H9 (cell line): ENCODE results near the gene DIAPH2. TPM values are rescaled to one million over a fixed set of nuclear protein-coding genes. Genes with fewer than 3 reads are reported as not detected.

ENCODE experiments used
- DNase-seq: peaks from one replicate; pipeline ENCODE4 v3.0.0-alpha.2; 2017
- H2AFZ ChIP-seq: one replicate; pipeline ENCODE4 v1.6.1; 2013; ENCODE audit warnings: mild to moderate bottlenecking, low read length, control low read depth, moderate library complexity
- H2AK5ac ChIP-seq: 2 replicates; pipeline ENCODE4 v1.6.1; 2013; ENCODE audit warnings: low read length, control low read depth, mixed read lengths; ENCODE audit not compliant: insufficient read length
- H2BK120ac ChIP-seq: one replicate; pipeline ENCODE4 v1.6.1; 2013; ENCODE audit warnings: low read depth, mild to moderate bottlenecking, low read length, control low read depth, inconsistent platforms; ENCODE audit not compliant: poor library complexity, severe bottlenecking
- H2BK12ac ChIP-seq: 2 replicates; pipeline ENCODE4 v1.6.1; 2013; ENCODE audit warnings: low read length, control low read depth, mixed read lengths, low read depth; ENCODE audit not compliant: insufficient read length
- H2BK15ac ChIP-seq: 2 replicates; pipeline ENCODE4 v1.6.1; 2013; ENCODE audit warnings: low read depth, low read length, control low read depth
- H2BK20ac ChIP-seq: one replicate; pipeline ENCODE4 v1.6.1; 2013; ENCODE audit warnings: low read depth, mild to moderate bottlenecking, low read length, control low read depth, inconsistent platforms; ENCODE audit not compliant: poor library complexity, severe bottlenecking
- H2BK5ac ChIP-seq: 2 replicates; pipeline ENCODE4 v1.6.1; 2013; ENCODE audit warnings: low read length, control low read depth, mixed read lengths; ENCODE audit not compliant: insufficient read length
- H3K14ac ChIP-seq: 2 replicates; pipeline ENCODE4 v1.6.1; 2013; ENCODE audit warnings: low read length, control low read depth; ENCODE audit not compliant: insufficient read depth
- H3K18ac ChIP-seq: 2 replicates; pipeline ENCODE4 v1.6.1; 2013; ENCODE audit warnings: low read depth, mild to moderate bottlenecking, mixed read lengths, low read length, control low read depth; ENCODE audit not compliant: insufficient read length
- H3K23ac ChIP-seq: 2 replicates; pipeline ENCODE4 v1.6.1; 2013; ENCODE audit warnings: low read length, control low read depth, mixed read lengths, low read depth; ENCODE audit not compliant: insufficient read length
- H3K23me2 ChIP-seq: 2 replicates; pipeline ENCODE4 v1.6.1; 2013; ENCODE audit warnings: low read depth, mild to moderate bottlenecking, mixed read lengths, low read length, control low read depth; ENCODE audit not compliant: insufficient read length, poor library complexity, severe bottlenecking
- H3K27ac ChIP-seq: 2 replicates; pipeline ENCODE4 v1.5.1; 2013; ENCODE audit warnings: low read length, control low read depth, mixed read lengths, low read depth; ENCODE audit not compliant: insufficient read length
- H3K27me3 ChIP-seq: 2 replicates; pipeline ENCODE4 v1.6.1; 2013; ENCODE audit warnings: low read length, control low read depth, inconsistent platforms; ENCODE audit not compliant: insufficient read depth
- H3K4ac ChIP-seq: 2 replicates; pipeline ENCODE4 v1.6.1; 2013; ENCODE audit warnings: low read depth, mild to moderate bottlenecking, control low read depth, inconsistent platforms, low read length, moderate library complexity
- H3K4me1 ChIP-seq: 2 replicates; pipeline ENCODE4 v1.6.1; 2013; ENCODE audit warnings: low read length, control low read depth, inconsistent platforms; ENCODE audit not compliant: insufficient read depth
- H3K4me2 ChIP-seq: 2 replicates; pipeline ENCODE4 v1.6.1; 2013; ENCODE audit warnings: low read length, control low read depth, mixed read lengths; ENCODE audit not compliant: insufficient read length, insufficient read depth
- H3K56ac ChIP-seq: 2 replicates; pipeline ENCODE4 v1.6.1; 2013; ENCODE audit warnings: low read depth, mild to moderate bottlenecking, mixed read lengths, low read length, control low read depth; ENCODE audit not compliant: insufficient read length
- H3K79me1 ChIP-seq: 2 replicates; pipeline ENCODE4 v1.6.1; 2013; ENCODE audit warnings: low read depth, mild to moderate bottlenecking, moderate library complexity, low read length, control low read depth, inconsistent platforms; ENCODE audit not compliant: insufficient read depth, poor library complexity, severe bottlenecking
- H3K79me2 ChIP-seq: 2 replicates; pipeline ENCODE4 v1.6.1; 2013; ENCODE audit warnings: low read length, control low read depth, inconsistent platforms; ENCODE audit not compliant: insufficient read depth
- H3K9ac ChIP-seq: 2 replicates; pipeline ENCODE4 v1.6.1; 2013; ENCODE audit warnings: low read length, control low read depth, mixed read lengths; ENCODE audit not compliant: insufficient read length; ENCODE audit errors: extremely low read depth
- H3K9me3 ChIP-seq: one replicate; pipeline ENCODE4 v1.6.1; 2013; ENCODE audit warnings: low read depth, low read length, inconsistent platforms; ENCODE audit not compliant: control insufficient read depth
- H3T11ph ChIP-seq: one replicate; pipeline ENCODE4 v1.6.1; 2013; ENCODE audit warnings: mild to moderate bottlenecking, low read length, control low read depth, inconsistent platforms
- H4K20me1 ChIP-seq: one replicate; pipeline ENCODE4 v1.6.1; 2013; ENCODE audit not compliant: control insufficient read depth, insufficient read length, insufficient read depth
- H4K5ac ChIP-seq: 2 replicates; pipeline ENCODE4 v1.6.1; 2013; ENCODE audit warnings: low read depth, mild to moderate bottlenecking, mixed read lengths, low read length, control low read depth; ENCODE audit not compliant: insufficient read length
- H4K8ac ChIP-seq: replicated peaks from 2 replicates; pipeline ENCODE4 v1.6.1; 2013; ENCODE audit warnings: low read length, control low read depth, mixed read lengths, low read depth; ENCODE audit not compliant: insufficient read length
- H4K91ac ChIP-seq: 2 replicates; pipeline ENCODE4 v1.6.1; 2013; ENCODE audit warnings: low read depth, mild to moderate bottlenecking, moderate library complexity, mixed read lengths, low read length, control low read depth; ENCODE audit not compliant: insufficient read length
- H3K27ac Mint-ChIP-seq, 3 experiments: 2 replicates in 2 of 3; 3 replicates in 1 of 3; pipeline ENCODE4 v1.8.0; 2020 to 2021; ENCODE audit warnings: mixed read lengths in 3 of 3, mild to moderate bottlenecking in 1 of 3, moderate library complexity in 1 of 3
- H3K27me3 Mint-ChIP-seq: 2 replicates; pipeline ENCODE4 v1.8.0; 2021; ENCODE audit warnings: low read depth, mild to moderate bottlenecking, moderate library complexity, mixed read lengths
- H3K36me3 Mint-ChIP-seq, 3 experiments: 2 replicates in 2 of 3; 3 replicates in 1 of 3; pipeline ENCODE4 v1.8.0; 2020 to 2021; ENCODE audit warnings: low read depth in 3 of 3, mixed read lengths in 3 of 3; ENCODE audit not compliant: insufficient read depth in 1 of 3
- H3K4me1 Mint-ChIP-seq, 2 experiments: 2 replicates each; pipeline ENCODE4 v1.8.0; 2020; ENCODE audit warnings: mixed read lengths in 2 of 2
- H3K4me3 Mint-ChIP-seq, 2 experiments: 2 replicates in 1 of 2; 3 replicates in 1 of 2; pipeline ENCODE4 v1.8.0; 2020 to 2021; ENCODE audit warnings: mild to moderate bottlenecking in 2 of 2, mixed read lengths in 2 of 2, moderate library complexity in 1 of 2
- H3K9me3 Mint-ChIP-seq, 2 experiments: 2 replicates in 1 of 2; 3 replicates in 1 of 2; pipeline ENCODE4 v1.8.0; 2020; ENCODE audit warnings: mild to moderate bottlenecking in 2 of 2, mixed read lengths in 2 of 2, moderate library complexity in 1 of 2
- CTCF ChIP-seq: fragments of 200-600 bp; sonication (generic); conservative IDR thresholded peaks from 3 replicates; pipeline ENCODE4 v1.8.0; 2021; ENCODE audit warnings: antibody characterized with exemption, mild to moderate bottlenecking
- WGBS: extraction: QIAGEN DNeasy Blood & Tissue Kit; methylation state at CpG from one replicate; pipeline ENCODE4 v1.1.7; 2013; ENCODE audit warnings: missing lambda C conversion rate, low lambda C conversion rate, mixed read lengths; ENCODE audit not compliant: insufficient read length; ENCODE audit errors: extremely low coverage; 5-methylcytosine and 5-hydroxymethylcytosine counted together
- total RNA-seq: library from RNA; stranded (reverse); gene quantifications from 2 replicates; pipeline ENCODE4 v1.2.1, GENCODE V29; 2021

The DIAPH2 gene
- total RNA-seq, 1 experiment from 2014 or later, result 45.4 TPM

- H2BK5ac ChIP-seq, result no peak overlapping the region
- no peak overlapping the region for H3K9ac ChIP-seq
- H3K27me3 ChIP-seq, result no peaks in the 10 kb centered on the region
- H4K5ac ChIP-seq, result no peak overlapping the region
- Mint-ChIP-seq H3K27me3 (no peaks in the 10 kb centered on the region), H3K36me3 (peaks cover 0 to 4% (median 0%) of the 10 kb centered on the region in 3 experiments; a peak in 2 of 7 replicates), H3K9me3 (no peaks in the 10 kb centered on the region), H3K4me1 (peaks cover 20 to 21% of the 10 kb centered on the region in 2 experiments), H3K4me3 (no peak overlapping the region), H3K27ac (no peak overlapping the region; a peak in 1 of 7 replicates)
- H4K8ac ChIP-seq, result no peak overlapping the region
- H3K18ac ChIP-seq, result no peak overlapping the region
- no peaks in the 10 kb centered on the region; the same call in 1 of the 2 replicates for H3K4me1 ChIP-seq
- H2BK120ac ChIP-seq, result no peak overlapping the region
- no peak for TF ChIP-seq CTCF
- H3K79me2 ChIP-seq, result no peaks in the 10 kb centered on the region
- no peak overlapping the region for H3K56ac ChIP-seq
- WGBS, result no CpG with 5 or more reads among the region's 1 CpG
- H2AK5ac ChIP-seq, result no peak overlapping the region
- H3K4me2 ChIP-seq, result no peak overlapping the region
- H3K9me3 ChIP-seq, result no peaks in the 10 kb centered on the region
- no peaks in the 10 kb centered on the region for H3K79me1 ChIP-seq
- H3K4ac ChIP-seq, result no peak overlapping the region
- H4K20me1 ChIP-seq, result no peaks in the 10 kb centered on the region
- H3T11ph ChIP-seq, result no peak overlapping the region
- no peak overlapping the region for H4K91ac ChIP-seq
- no peak overlapping the region for H2BK12ac ChIP-seq
- H2BK15ac ChIP-seq, result no peak overlapping the region
- H3K23ac ChIP-seq, result no peak overlapping the region
- no peak overlapping the region for H3K14ac ChIP-seq
- no peak for DNase-seq
- no peak overlapping the region for H3K27ac ChIP-seq
- H2BK20ac ChIP-seq, result no peak overlapping the region
- no peak overlapping the region for H2AFZ ChIP-seq
- H3K23me2 ChIP-seq, result no peaks in the 10 kb centered on the region
Observed at GRCh38 chrX:97167333-97167732, 482.7 kb downstream of the DIAPH2 start.
